22Rv1 (cell line): ENCODE data around the gene RASSF10.

Experiments
- ZFX ChIP-seq: fragments of 450-650 bp; IDR thresholded peaks from 2 replicates; pipeline ENCODE4 v1.6.1; 2017; ENCODE audit warnings: antibody characterized with exemption, borderline replicate concordance
- TF ChIP-seq, protein P1 (sequence below): fragments of 450-650 bp; IDR thresholded peaks from 2 replicates; pipeline ENCODE4 v1.5.1; 2017; ENCODE audit warnings: mild to moderate bottlenecking

DNA sequence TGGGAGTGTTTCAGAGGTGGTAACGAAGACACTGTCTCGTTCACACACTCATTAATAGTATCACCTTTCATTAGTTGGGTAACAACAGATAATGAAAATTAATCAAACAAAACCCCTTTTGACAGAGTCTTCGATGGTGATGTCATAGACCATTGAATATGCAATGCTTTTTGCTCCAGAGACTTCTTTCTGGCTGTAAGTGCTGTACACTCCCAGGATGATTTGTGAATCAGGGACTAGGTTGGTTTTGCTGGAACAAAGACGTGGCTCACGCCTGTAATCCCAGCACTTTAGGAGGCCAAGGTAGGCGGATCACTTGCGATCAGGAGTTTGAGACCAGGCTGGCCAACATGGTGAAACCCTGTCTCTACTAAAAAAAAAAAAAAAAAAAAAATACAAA, 9.5 kb upstream of the RASSF10 start:
- TF ChIP-seq, protein P1, sequence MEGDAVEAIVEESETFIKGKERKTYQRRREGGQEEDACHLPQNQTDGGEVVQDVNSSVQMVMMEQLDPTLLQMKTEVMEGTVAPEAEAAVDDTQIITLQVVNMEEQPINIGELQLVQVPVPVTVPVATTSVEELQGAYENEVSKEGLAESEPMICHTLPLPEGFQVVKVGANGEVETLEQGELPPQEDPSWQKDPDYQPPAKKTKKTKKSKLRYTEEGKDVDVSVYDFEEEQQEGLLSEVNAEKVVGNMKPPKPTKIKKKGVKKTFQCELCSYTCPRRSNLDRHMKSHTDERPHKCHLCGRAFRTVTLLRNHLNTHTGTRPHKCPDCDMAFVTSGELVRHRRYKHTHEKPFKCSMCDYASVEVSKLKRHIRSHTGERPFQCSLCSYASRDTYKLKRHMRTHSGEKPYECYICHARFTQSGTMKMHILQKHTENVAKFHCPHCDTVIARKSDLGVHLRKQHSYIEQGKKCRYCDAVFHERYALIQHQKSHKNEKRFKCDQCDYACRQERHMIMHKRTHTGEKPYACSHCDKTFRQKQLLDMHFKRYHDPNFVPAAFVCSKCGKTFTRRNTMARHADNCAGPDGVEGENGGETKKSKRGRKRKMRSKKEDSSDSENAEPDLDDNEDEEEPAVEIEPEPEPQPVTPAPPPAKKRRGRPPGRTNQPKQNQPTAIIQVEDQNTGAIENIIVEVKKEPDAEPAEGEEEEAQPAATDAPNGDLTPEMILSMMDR, result no peak
- TF ChIP-seq ZFX, result no peak
